Measurements from ENCODE around the gene TPCN2.

Gene TPCN2

GRCh38 chr11:69157822-69158231, 109.1 kb downstream of the TPCN2 start:
- H3K9me3 ChIP-seq (ENCODE audit: insufficient read depth, low read length) = no peaks in the 10 kb centered on the region
- no peak overlapping the region for H3K9ac ChIP-seq (ENCODE audit: low read length)
- no peaks in the 10 kb centered on the region for H3K9me2 ChIP-seq (replicated peaks; ENCODE audit: insufficient read depth, low read length)
- no peak for TF ChIP-seq CTCF (IDR thresholded peaks at IDR 0.05; ENCODE audit: insufficient read depth, low read length, poor library complexity, severe bottlenecking)
- TF ChIP-seq EZH2phosphoT487 (conservative IDR thresholded peaks at IDR 0.05; ENCODE audit: low read length) = no peak
- no peaks in the 10 kb centered on the region for H3K79me2 ChIP-seq (ENCODE audit: insufficient read depth, low read length)
- no peaks in the 10 kb centered on the region for H4K20me1 ChIP-seq (ENCODE audit: low read depth, low read length)
- H3K27ac ChIP-seq (ENCODE audit: low read depth, low read length) = no peak overlapping the region
- no peak overlapping the region for H3K4me2 ChIP-seq (ENCODE audit: low read depth, low read length, poor library complexity, severe bottlenecking)
- no peaks in the 10 kb centered on the region for H3F3A ChIP-seq (ENCODE audit: insufficient read depth)
- H3K4me3 ChIP-seq (ENCODE audit: insufficient read depth, low read length, poor library complexity, severe bottlenecking) = no peak overlapping the region
- no peaks in the 10 kb centered on the region for H3K27me3 ChIP-seq (ENCODE audit: low read length)
- no peaks in the 10 kb centered on the region for H3K36me3 ChIP-seq (ENCODE audit: low read length)
- H2AFZ ChIP-seq (ENCODE audit: low read depth, low read length, severe bottlenecking) = no peak overlapping the region

- H3K27me3 ChIP-seq (ENCODE audit: low read length) = no peaks in the 10 kb centered on the region
- no peak overlapping the region for H3K27ac ChIP-seq (ENCODE audit: low read depth, low read length)
- no peak for TF ChIP-seq EZH2phosphoT487 (conservative IDR thresholded peaks at IDR 0.05; ENCODE audit: low read length)
- no peak for TF ChIP-seq CTCF (IDR thresholded peaks at IDR 0.05; ENCODE audit: insufficient read depth, low read length, poor library complexity, severe bottlenecking)
- H3K9me2 ChIP-seq (replicated peaks; ENCODE audit: insufficient read depth, low read length) = no peaks in the 10 kb centered on the region
- no peaks in the 10 kb centered on the region for H4K20me1 ChIP-seq (ENCODE audit: low read depth, low read length)
- H3K36me3 ChIP-seq (ENCODE audit: low read length) = no peaks in the 10 kb centered on the region
- no peak overlapping the region for H3K4me3 ChIP-seq (ENCODE audit: insufficient read depth, low read length, poor library complexity, severe bottlenecking)
- no peaks in the 10 kb centered on the region for H3K79me2 ChIP-seq (ENCODE audit: insufficient read depth, low read length)
- H2AFZ ChIP-seq (ENCODE audit: low read depth, low read length, severe bottlenecking) = no peak overlapping the region
- H3F3A ChIP-seq (ENCODE audit: insufficient read depth) = no peaks in the 10 kb centered on the region
- no peaks in the 10 kb centered on the region for H3K9me3 ChIP-seq (ENCODE audit: insufficient read depth, low read length)
- H3K9ac ChIP-seq (ENCODE audit: low read length) = no peak overlapping the region
- no peak overlapping the region for H3K4me2 ChIP-seq (ENCODE audit: low read depth, low read length, poor library complexity, severe bottlenecking)
These were observed 109.8 kb downstream of the TPCN2 start for GRCh38 chr11:69158301-69159149.

GRCh38 chr11:69159150-69159852, 110.6 kb downstream of the TPCN2 start:
- H3K79me2 ChIP-seq (ENCODE audit: insufficient read depth, low read length) = no peaks in the 10 kb centered on the region
- no peaks in the 10 kb centered on the region for H3K27me3 ChIP-seq (ENCODE audit: low read length)
- H3K9ac ChIP-seq (ENCODE audit: low read length) = no peak overlapping the region
- TF ChIP-seq EZH2phosphoT487 (conservative IDR thresholded peaks at IDR 0.05; ENCODE audit: low read length) (no peak), CTCF (IDR thresholded peaks at IDR 0.05; ENCODE audit: insufficient read depth, low read length, poor library complexity, severe bottlenecking) (no peak)
- no peak overlapping the region for H3K4me3 ChIP-seq (ENCODE audit: insufficient read depth, low read length, poor library complexity, severe bottlenecking)
- no peaks in the 10 kb centered on the region for H3K36me3 ChIP-seq (ENCODE audit: low read length)
- H3K27ac ChIP-seq (ENCODE audit: low read depth, low read length) = no peak overlapping the region
- no peaks in the 10 kb centered on the region for H3K9me2 ChIP-seq (replicated peaks; ENCODE audit: insufficient read depth, low read length)
- no peaks in the 10 kb centered on the region for H3F3A ChIP-seq (ENCODE audit: insufficient read depth)
- peaks cover 5% of the 10 kb centered on the region; the same call in 1 of the 2 replicates for H3K9me3 ChIP-seq (ENCODE audit: insufficient read depth, low read length)
- no peaks in the 10 kb centered on the region for H4K20me1 ChIP-seq (ENCODE audit: low read depth, low read length)
- no peak overlapping the region for H3K4me2 ChIP-seq (ENCODE audit: low read depth, low read length, poor library complexity, severe bottlenecking)
- H2AFZ ChIP-seq (ENCODE audit: low read depth, low read length, severe bottlenecking) = no peak overlapping the region

All from SU-DHL-6 (cell line).